Mucosa of stomach (tissue), 1 donor: Measurements from ENCODE around the gene ZNF362.

Experiments used
- H3K27me3 ChIP-seq: one replicate; pipeline ENCODE4 v1.7.0; 2013; ENCODE audit warnings: mild to moderate bottlenecking, low read length; ENCODE audit not compliant: control insufficient read depth, insufficient read depth
- H3K36me3 ChIP-seq: one replicate; pipeline ENCODE4 v1.7.0; 2013; ENCODE audit warnings: low read length; ENCODE audit not compliant: control insufficient read depth, insufficient read depth
- H3K4me1 ChIP-seq: one replicate; pipeline ENCODE4 v1.7.0; 2013; ENCODE audit warnings: mild to moderate bottlenecking, low read length; ENCODE audit not compliant: control insufficient read depth, insufficient read depth
- H3K4me3 ChIP-seq: one replicate; pipeline ENCODE4 v1.7.0; 2013; ENCODE audit warnings: low read length
- H3K9ac ChIP-seq: one replicate; pipeline ENCODE4 v1.7.0; 2013; ENCODE audit warnings: mild to moderate bottlenecking, low read length, moderate library complexity
- H3K9me3 ChIP-seq: one replicate; pipeline ENCODE4 v1.7.0; 2013; ENCODE audit warnings: mild to moderate bottlenecking, low read length, moderate library complexity; ENCODE audit not compliant: control insufficient read depth
- donor health status: Pancreatic carcinoma.

Gene ZNF362

DNA sequence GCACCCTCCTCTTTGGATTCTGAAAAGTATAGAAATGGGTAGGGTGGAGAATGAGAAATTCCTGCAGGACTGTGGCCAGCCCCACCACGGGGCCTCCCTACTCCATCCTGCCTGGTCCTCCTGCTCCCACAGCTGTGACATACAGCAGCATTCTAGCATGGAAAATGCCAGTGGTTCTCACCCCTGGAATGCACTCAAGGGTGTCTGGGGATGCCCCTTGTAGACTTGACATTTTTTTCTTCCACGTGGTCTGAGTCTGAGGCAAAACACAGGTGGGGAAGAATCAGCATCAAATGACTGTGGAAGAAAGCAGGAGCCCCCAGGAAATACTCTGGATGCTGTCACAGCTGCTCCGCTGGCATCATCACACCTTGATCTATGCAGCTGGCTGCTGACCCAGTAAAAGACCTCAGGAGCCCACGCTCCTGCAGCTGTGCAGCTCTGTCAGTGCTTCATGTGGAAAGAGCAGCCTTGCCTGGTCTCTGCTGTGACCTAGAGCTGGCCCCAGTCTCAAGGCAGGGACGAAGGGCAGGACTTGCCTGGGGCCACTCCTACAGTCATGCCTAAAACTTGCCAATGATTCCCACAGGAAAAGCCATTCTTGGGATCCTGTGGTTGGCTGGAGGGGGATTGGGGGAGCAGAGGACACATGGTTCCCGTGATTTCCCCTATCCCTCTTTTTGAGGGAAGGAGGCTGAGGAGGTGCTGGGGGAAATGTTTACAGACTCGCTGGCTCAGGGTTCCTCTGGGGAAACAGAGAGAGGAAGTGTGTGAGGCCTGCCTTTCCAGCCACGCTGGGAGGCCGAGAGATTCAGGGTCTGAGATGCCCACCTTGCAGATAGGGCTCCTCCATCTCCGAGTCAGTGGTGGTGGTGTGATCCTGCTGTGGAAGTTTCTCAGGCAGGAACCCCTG, 75.4 kb downstream of the ZNF362 start:
- Histone ChIP-seq H3K9ac (no peak overlapping the region), H3K4me1 (peaks cover 36% of the 10 kb centered on the region), H3K4me3 (no peak overlapping the region), H3K9me3 (no peaks in the 10 kb centered on the region), H3K27me3 (no peaks in the 10 kb centered on the region), H3K36me3 (peaks cover 22% of the 10 kb centered on the region)

DNA sequence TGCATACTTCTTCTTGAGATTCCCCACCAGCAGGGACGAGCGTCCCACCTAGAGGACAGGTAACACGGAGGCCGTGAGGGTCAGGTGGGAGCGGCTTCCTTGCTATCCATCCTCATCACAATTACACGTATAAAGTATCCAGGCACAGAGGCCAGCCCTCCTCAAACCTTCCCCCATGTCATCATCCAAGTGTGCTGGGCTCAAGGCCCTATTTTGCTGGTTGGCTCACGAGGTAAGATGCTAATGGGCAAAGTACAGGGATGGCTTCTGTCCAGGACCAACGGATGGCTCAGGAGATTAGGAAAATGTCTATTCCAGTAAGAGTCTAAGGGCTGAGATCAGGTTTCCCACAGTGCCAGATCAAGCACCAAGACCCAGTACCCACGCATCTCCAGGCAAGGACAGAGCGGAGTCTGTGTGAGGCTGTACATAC, 76.1 kb downstream of the ZNF362 start:
- H3K27me3 ChIP-seq, result no peaks in the 10 kb centered on the region
- no peak overlapping the region for H3K4me3 ChIP-seq
- peaks cover 22% of the 10 kb centered on the region for H3K36me3 ChIP-seq
- no peaks in the 10 kb centered on the region for H3K9me3 ChIP-seq
- no peak overlapping the region for H3K9ac ChIP-seq
- H3K4me1 ChIP-seq, result peaks cover 36% of the 10 kb centered on the region

DNA sequence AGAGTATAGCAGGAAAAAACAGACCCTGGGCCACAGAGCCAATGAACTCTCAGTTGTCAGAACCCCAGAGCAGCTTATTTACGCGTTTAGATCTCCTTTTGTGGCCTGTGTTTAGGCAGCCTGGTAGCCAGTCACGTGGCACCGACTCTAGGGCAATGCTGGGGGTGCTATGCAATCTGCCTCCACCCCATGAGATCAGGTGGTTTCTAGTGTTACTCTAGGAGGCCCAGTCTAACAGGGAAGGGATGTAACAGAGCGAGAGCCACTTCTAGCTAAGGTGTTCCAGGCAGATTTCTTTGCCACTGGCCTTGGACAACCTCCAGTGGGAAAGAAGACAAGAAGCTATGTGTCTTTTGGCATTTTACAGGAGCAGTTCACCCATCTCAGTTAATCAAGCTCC, 76.6 kb downstream of the ZNF362 start:
- peaks cover 22% of the 10 kb centered on the region for H3K36me3 ChIP-seq
- no peaks in the 10 kb centered on the region for H3K27me3 ChIP-seq
- H3K9me3 ChIP-seq, result no peaks in the 10 kb centered on the region
- H3K4me3 ChIP-seq, result no peak overlapping the region
- peaks cover 37% of the 10 kb centered on the region for H3K4me1 ChIP-seq
- no peak overlapping the region for H3K9ac ChIP-seq

- Histone ChIP-seq H3K27me3 (no peaks in the 10 kb centered on the region), H3K36me3 (peaks cover 14% of the 10 kb centered on the region), H3K9me3 (no peaks in the 10 kb centered on the region), H3K4me1 (peaks cover 48% of the 10 kb centered on the region), H3K4me3 (no peak overlapping the region), H3K9ac (no peak overlapping the region)
Observed at GRCh38 chr1:33334081-33334552, 77.8 kb downstream of the ZNF362 start.

DNA sequence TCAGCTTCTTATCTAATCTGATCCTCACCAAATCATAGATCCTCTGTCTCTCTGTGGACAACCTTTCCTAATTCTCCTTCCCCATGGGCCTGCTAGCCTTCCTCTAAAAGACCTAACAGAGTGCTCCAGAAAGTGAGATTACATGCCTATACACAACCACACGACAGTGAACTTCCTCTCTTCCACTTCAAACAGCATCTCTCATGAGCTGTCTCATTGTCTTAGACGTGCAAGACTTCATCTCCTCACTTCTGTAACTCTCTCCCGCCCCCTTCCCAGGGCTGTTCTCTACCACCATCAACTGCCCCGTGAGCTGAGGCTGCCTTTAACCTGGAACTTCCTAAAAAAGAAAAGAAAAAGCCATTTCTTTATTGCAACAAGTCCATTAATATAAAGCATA, 78.7 kb downstream of the ZNF362 start:
- peaks cover 57% of the 10 kb centered on the region for H3K4me1 ChIP-seq
- no peaks in the 10 kb centered on the region for H3K9me3 ChIP-seq
- H3K9ac ChIP-seq, result no peak overlapping the region
- peaks cover 13% of the 10 kb centered on the region for H3K36me3 ChIP-seq
- no peaks in the 10 kb centered on the region for H3K27me3 ChIP-seq
- no peak overlapping the region for H3K4me3 ChIP-seq

- Histone ChIP-seq H3K9me3 (no peaks in the 10 kb centered on the region), H3K4me3 (no peak overlapping the region), H3K4me1 (peaks cover 73% of the 10 kb centered on the region), H3K36me3 (peaks cover 4% of the 10 kb centered on the region), H3K27me3 (no peaks in the 10 kb centered on the region), H3K9ac (no peak overlapping the region)
Observed at GRCh38 chr1:33336580-33336979, 80.3 kb downstream of the ZNF362 start.

DNA sequence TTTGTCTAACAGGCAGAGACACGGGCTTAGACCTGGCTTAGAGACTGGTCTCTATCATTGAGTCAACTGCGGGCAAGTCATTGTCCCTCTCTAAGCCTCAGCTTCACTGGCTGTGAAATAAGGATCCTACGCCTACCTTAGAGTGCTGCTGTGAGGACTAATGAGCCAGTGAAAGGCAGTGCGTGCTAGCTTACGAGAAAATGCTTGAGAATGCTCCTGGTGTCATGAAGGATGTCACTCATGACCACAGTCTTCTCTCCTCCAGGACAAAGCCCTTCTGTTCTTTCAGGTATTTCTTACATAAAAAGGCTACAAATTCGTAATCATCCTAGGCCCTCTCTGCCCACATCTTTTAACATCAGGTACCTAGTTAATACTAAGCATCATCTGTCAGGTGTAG, 81.1 kb downstream of the ZNF362 start:
- peaks cover 4% of the 10 kb centered on the region for H3K36me3 ChIP-seq
- no peaks in the 10 kb centered on the region for H3K27me3 ChIP-seq
- peaks cover 79% of the 10 kb centered on the region for H3K4me1 ChIP-seq
- H3K4me3 ChIP-seq, result no peak overlapping the region
- no peaks in the 10 kb centered on the region for H3K9me3 ChIP-seq
- H3K9ac ChIP-seq, result no peak overlapping the region

GRCh38 chr1:33338048-33338439, 81.8 kb downstream of the ZNF362 start:
- H3K9ac ChIP-seq, result peak overlapping the region; percentile 63
- no peaks in the 10 kb centered on the region for H3K27me3 ChIP-seq
- H3K9me3 ChIP-seq, result no peaks in the 10 kb centered on the region
- H3K4me3 ChIP-seq, result no peak overlapping the region
- no peaks in the 10 kb centered on the region for H3K36me3 ChIP-seq
- H3K4me1 ChIP-seq, result peaks cover 79% of the 10 kb centered on the region

DNA sequence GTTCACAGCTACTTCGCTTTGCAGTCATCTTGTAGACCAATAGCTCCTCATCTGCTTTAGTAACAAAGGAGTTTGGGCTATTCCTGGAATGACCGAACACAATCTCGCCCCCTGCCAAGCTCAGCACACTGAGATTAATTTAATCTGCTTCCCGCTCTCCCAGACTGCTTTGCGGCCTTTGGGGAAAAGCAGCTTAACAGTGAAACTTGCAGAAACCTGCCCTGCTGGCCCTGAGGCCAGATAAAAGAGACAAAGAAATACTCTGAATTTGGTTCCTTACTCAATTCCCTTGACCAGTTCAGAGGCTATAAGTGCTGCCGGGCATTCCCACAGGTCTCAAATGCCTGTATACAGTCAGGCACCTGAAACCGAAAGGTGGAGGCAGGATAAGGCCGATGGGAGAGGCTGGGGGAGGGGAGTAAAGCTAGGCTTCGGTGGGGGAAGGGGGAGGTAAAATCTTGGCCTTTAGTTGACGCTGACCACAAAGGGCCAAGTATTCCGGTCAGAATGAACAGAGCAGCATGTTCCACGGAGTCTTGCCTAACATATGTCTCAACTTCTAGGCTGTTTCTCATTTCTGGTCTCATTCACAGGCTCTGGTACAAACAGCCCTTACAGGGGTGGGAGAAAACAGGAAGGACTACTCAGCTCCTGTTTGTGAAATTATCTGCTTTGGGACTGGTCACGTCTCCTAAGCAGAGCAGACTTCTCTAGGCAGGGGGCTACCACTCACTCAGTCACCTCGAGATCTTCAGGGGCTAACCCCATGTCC, 82.3 kb downstream of the ZNF362 start:
- peaks cover 82% of the 10 kb centered on the region for H3K4me1 ChIP-seq
- no peak overlapping the region for H3K4me3 ChIP-seq
- no peaks in the 10 kb centered on the region for H3K9me3 ChIP-seq
- no peaks in the 10 kb centered on the region for H3K27me3 ChIP-seq
- peak overlapping the region; percentile 63 for H3K9ac ChIP-seq
- no peaks in the 10 kb centered on the region for H3K36me3 ChIP-seq

GRCh38 chr1:33339413-33339812, 83.1 kb downstream of the ZNF362 start:
- peaks cover 80% of the 10 kb centered on the region for H3K4me1 ChIP-seq
- no peaks in the 10 kb centered on the region for H3K27me3 ChIP-seq
- no peak overlapping the region for H3K4me3 ChIP-seq
- H3K9me3 ChIP-seq, result no peaks in the 10 kb centered on the region
- H3K36me3 ChIP-seq, result no peaks in the 10 kb centered on the region
- H3K9ac ChIP-seq, result peak overlapping the region; percentile 63

DNA sequence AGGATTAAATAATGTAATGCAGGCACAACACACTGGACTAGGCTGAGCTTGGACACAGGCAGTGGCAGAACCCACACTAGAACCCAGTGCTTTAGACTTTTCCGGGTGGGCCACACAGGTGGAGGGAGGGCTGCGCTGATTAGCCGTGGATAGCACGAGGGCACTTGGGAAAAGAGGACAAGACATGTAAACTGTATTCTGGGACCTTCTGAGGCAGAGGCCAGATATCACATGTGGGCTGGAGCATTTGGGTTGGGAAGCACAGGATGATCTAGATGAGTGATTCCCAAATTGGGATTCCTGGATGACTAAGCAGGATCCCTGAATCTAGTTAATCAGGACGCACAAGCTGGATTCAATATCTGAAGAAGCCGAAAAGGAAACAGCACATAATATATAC, 84.9 kb downstream of the ZNF362 start:
- Histone ChIP-seq H3K4me3 (no peak overlapping the region), H3K9ac (no peak overlapping the region), H3K27me3 (no peaks in the 10 kb centered on the region), H3K4me1 (peaks cover 75% of the 10 kb centered on the region), H3K9me3 (no peaks in the 10 kb centered on the region), H3K36me3 (no peaks in the 10 kb centered on the region)
